Measurements from ENCODE around the gene PEX19.

- no peak for TF ChIP-seq CTCF (conservative IDR thresholded peaks at IDR 0.05)
- no peak for TF ChIP-seq EZH2 (IDR thresholded peaks at IDR 0.05; ENCODE audit: low read depth)
These were observed 29.1 kb downstream of the PEX19 start for GRCh38 chr1:160255781-160256300.
